HepG2 (cell line): ENCODE measurements around the gene C1QL4. TPM values are rescaled to one million over a fixed set of nuclear protein-coding genes. Genes with fewer than 3 reads are reported as not detected.

Experiments used
- ATAC-seq: fragments of 200-7000 bp; cut with Tn5 transposase; 3 replicates; pipeline ENCODE4 v1.9.1; 2020; ENCODE audit warnings: mild to moderate bottlenecking, moderate library complexity
- BruUV-seq: library from RNA; stranded (reverse); fragments of 400-500 nt; replicated peaks from 2 replicates; lab custom pipeline; 2021; lab: Mats Ljungman, UMichigan
- CTCF ChIA-PET: fragments of 300-600 bp; formaldehyde crosslinking; extraction: SDS; loops from one replicate; lab custom pipeline; 2021; ENCODE audit warnings: low total read pairs, inconsistent platforms, low intra/inter-chr PET ratio; lab: Yijun Ruan, JAX
- POLR2A ChIA-PET: fragments of 350-600 bp; sonication (Branson Sonifier 250); formaldehyde crosslinking; loops from one replicate; lab custom pipeline; 2020; ENCODE audit warnings: antibody characterized with exemption, inconsistent platforms; lab: Yijun Ruan, JAX
- DNase-seq: peaks from one replicate; pipeline ENCODE4 v3.0.0-alpha.2; 2015; ENCODE audit warnings: low spot score
- FAIRE-seq: peaks from 3 replicates; lab custom pipeline; 2011; peaks lifted over from hg19 to GRCh38; lab: Jason Lieb, UNC
- H2AFZ ChIP-seq: one replicate; pipeline ENCODE4 v1.6.1; 2011; ENCODE audit warnings: low read length, inconsistent platforms
- H3K27ac ChIP-seq: fragments of 300-600 bp; 3 replicates; pipeline ENCODE4 v1.8.0; 2011; ENCODE audit warnings: mixed run types, mild to moderate bottlenecking, mixed read lengths, low read length, inconsistent platforms; ENCODE audit not compliant: insufficient read depth; ENCODE audit errors: extremely low read length
- H3K27me3 ChIP-seq, 2 experiments: fragments of 200-600 bp in 1 of 2; 2 replicates in 1 of 2; 3 replicates in 1 of 2; pipeline versions ENCODE4 v1.6.0 to v1.8.0; 2011; ENCODE audit warnings: low read length in 2 of 2, mild to moderate bottlenecking in 2 of 2, moderate library complexity in 2 of 2, inconsistent platforms in 1 of 2; ENCODE audit not compliant: insufficient read depth in 2 of 2, control insufficient read depth in 1 of 2
- H3K36me3 ChIP-seq, 2 experiments: fragments of 200-600 bp in 1 of 2; replicated peaks in 1 of 2; 2 replicates in 1 of 2; 3 replicates in 1 of 2; pipeline versions ENCODE4 v1.5.1 to v1.8.0; 2011; ENCODE audit warnings: low read length in 2 of 2, inconsistent platforms in 1 of 2; ENCODE audit not compliant: insufficient read depth in 2 of 2, control insufficient read depth in 1 of 2
- H3K4me1 ChIP-seq: 2 replicates; pipeline ENCODE4 v1.5.1; 2012; ENCODE audit warnings: low read length, inconsistent platforms; ENCODE audit not compliant: insufficient read depth
- H3K4me2 ChIP-seq: 2 replicates; pipeline ENCODE4 v1.6.0; 2011; ENCODE audit warnings: low read depth, low read length, inconsistent platforms
- H3K4me3 ChIP-seq, 3 experiments: fragments of 200-600 bp in 1 of 3; sonication (generic), shearing (Covaris generic) in 1 of 3; replicated peaks in 1 of 3; 2 replicates each; pipeline ENCODE4 v1.5.1; 2011 to 2016; ENCODE audit warnings: low read length in 3 of 3, inconsistent platforms in 2 of 3, low read depth in 2 of 3, mild to moderate bottlenecking in 2 of 3, control low read depth in 1 of 3, mixed read lengths in 1 of 3; ENCODE audit not compliant: insufficient read depth in 1 of 3
- H3K79me2 ChIP-seq: one replicate; pipeline ENCODE4 v1.6.1; 2011; ENCODE audit warnings: low read length, inconsistent platforms; ENCODE audit not compliant: insufficient read depth
- H3K9ac ChIP-seq: 2 replicates; pipeline ENCODE4 v1.6.0; 2011; ENCODE audit warnings: mild to moderate bottlenecking, low read depth, low read length, inconsistent platforms; ENCODE audit not compliant: insufficient read depth
- H3K9me3 ChIP-seq: 2 replicates; pipeline ENCODE4 v1.5.1; 2012; ENCODE audit warnings: mild to moderate bottlenecking, low read length
- H4K20me1 ChIP-seq: 2 replicates; pipeline ENCODE4 v1.6.0; 2011; ENCODE audit warnings: inconsistent platforms, mild to moderate bottlenecking, low read length, moderate library complexity; ENCODE audit not compliant: insufficient read depth
- ARNTL ChIP-seq: sonication (generic); formaldehyde crosslinking; IDR thresholded peaks from 2 replicates; pipeline ENCODE4 v1.4.0; 2020; ENCODE audit warnings: mild to moderate bottlenecking, missing genetic modification reagents
- CEBPG ChIP-seq: IDR thresholded peaks from 2 replicates; pipeline ENCODE4 v1.6.1; 2016
- HMG20B ChIP-seq: conservative IDR thresholded peaks from 2 replicates; pipeline ENCODE4 v1.6.1; 2016; ENCODE audit warnings: missing genetic modification reagents, missing compliant biosample characterization
- KLF15 ChIP-seq: sonication (generic); formaldehyde crosslinking; IDR thresholded peaks from 2 replicates; pipeline ENCODE4 v1.8.1; 2023; ENCODE audit warnings: borderline replicate concordance, mild to moderate bottlenecking, inconsistent platforms, missing genetic modification reagents, mixed read lengths
- KLF16 ChIP-seq, 2 experiments: sonication (generic) in 1 of 2; formaldehyde crosslinking in 1 of 2; IDR thresholded peaks; 2 replicates each; pipeline versions ENCODE4 v1.6.1 to v1.8.0; 2016 to 2023; ENCODE audit warnings: missing genetic modification reagents in 2 of 2, missing compliant biosample characterization in 1 of 2
- MED8 ChIP-seq: sonication (generic); formaldehyde crosslinking; IDR thresholded peaks from 2 replicates; pipeline ENCODE4 v1.8.1; 2023; ENCODE audit warnings: mild to moderate bottlenecking, missing genetic modification reagents; ENCODE audit not compliant: insufficient replicate concordance
- POGZ ChIP-seq: sonication (generic); formaldehyde crosslinking; IDR thresholded peaks from 2 replicates; pipeline ENCODE4 v1.4.0; 2020; ENCODE audit warnings: mild to moderate bottlenecking, missing genetic modification reagents
- TCF12 ChIP-seq, 2 experiments: fragments of 450-650 bp in 1 of 2; sonication (generic) in 1 of 2; formaldehyde crosslinking in 1 of 2; IDR thresholded peaks; 2 replicates each; pipeline versions ENCODE4 v1.6.1 to v1.8.0; 2017 to 2022; ENCODE audit warnings: antibody characterized with exemption in 1 of 2, mild to moderate bottlenecking in 1 of 2, missing genetic modification reagents in 1 of 2, moderate library complexity in 1 of 2
- TOPORS ChIP-seq: sonication (generic); formaldehyde crosslinking; IDR thresholded peaks from 2 replicates; pipeline ENCODE4 v1.8.0; 2023; ENCODE audit warnings: mild to moderate bottlenecking, missing genetic modification reagents
- ZNF317 ChIP-seq: sonication (generic); formaldehyde crosslinking; IDR thresholded peaks from 2 replicates; pipeline ENCODE4 v1.5.0; 2020; ENCODE audit warnings: mild to moderate bottlenecking, missing genetic modification reagents
- ZNF460 ChIP-seq: sonication (generic); formaldehyde crosslinking; IDR thresholded peaks from 2 replicates; pipeline ENCODE4 v1.5.1; 2020; ENCODE audit warnings: missing genetic modification reagents, mild to moderate bottlenecking, borderline replicate concordance
- ZNF614 ChIP-seq: IDR thresholded peaks from 2 replicates; pipeline ENCODE4 v1.6.1; 2018; ENCODE audit warnings: missing biosample characterization, missing genetic modification reagents, inconsistent platforms, borderline replicate concordance
- ZNF616 ChIP-seq: sonication (generic); formaldehyde crosslinking; IDR thresholded peaks from 2 replicates; pipeline ENCODE4 v1.5.0; 2020; ENCODE audit warnings: low read depth, mild to moderate bottlenecking, missing genetic modification reagents
- ZNF841 ChIP-seq: sonication (generic); formaldehyde crosslinking; IDR thresholded peaks from 2 replicates; pipeline ENCODE4 v1.8.1; 2023; ENCODE audit warnings: missing genetic modification reagents, borderline replicate concordance
- ZSCAN29 ChIP-seq: sonication (generic); formaldehyde crosslinking; conservative IDR thresholded peaks from 2 replicates; pipeline ENCODE4 v1.4.0; 2020; ENCODE audit warnings: mild to moderate bottlenecking, missing genetic modification reagents
- WGBS: methylation state at CpG from one replicate; pipeline ENCODE4 v1.1.6; 2017; ENCODE audit warnings: low lambda C conversion rate; 5-methylcytosine and 5-hydroxymethylcytosine counted together
- in situ Hi-C: cut with HindIII; loops from 2 replicates; pipeline ENCODE4 v1.10.0; 2017; ENCODE audit warnings: low pct_unique_long_range_greater_than_20kb; ENCODE audit not compliant: extremely low pct_ligation_motif_present
- intact Hi-C: fragments of 100-400 bp; cut with micrococcal nuclease; formaldehyde crosslinking; loops from one replicate; pipeline ENCODE4 v1.10.0; 2022; ENCODE audit not compliant: unreplicated experiment
- polyA plus RNA-seq, 8 experiments: library from polyadenylated mRNA; depleted of rRNA in 3 of 8; stranded (reverse) in 7 of 8; unstranded in 1 of 8; fragments of >200 nt; fragmentation: Illumina TruSeq in 4 of 8; extraction: Trizol in 4 of 8; gene quantifications; 2 replicates each; pipeline versions ENCODE4 v1.2.1 to v1.2.3, GENCODE V29; 2011 to 2016; ENCODE audit warnings: low read depth in 4 of 8, missing spikeins in 1 of 8, mixed read lengths in 1 of 8; ENCODE audit not compliant: insufficient read depth in 1 of 8
- total RNA-seq, 5 experiments: library from RNA; depleted of rRNA; stranded (reverse); fragments of >200 nt; fragmentation: Illumina TruSeq; extraction: Trizol; gene quantifications; 2 replicates each; pipeline ENCODE4 v1.2.3, GENCODE V29; 2016; ENCODE audit warnings: low read depth in 1 of 5
- TF ChIP-seq, protein P1 (sequence below): IDR thresholded peaks from 2 replicates; pipeline ENCODE4 v1.6.1; 2016; ENCODE audit warnings: low read depth, borderline replicate concordance
- TF ChIP-seq, protein P2 (sequence below): sonication (generic); formaldehyde crosslinking; IDR thresholded peaks from 2 replicates; pipeline ENCODE4 v1.9.0; 2022; ENCODE audit warnings: missing genetic modification reagents, mild to moderate bottlenecking, borderline replicate concordance
- TF ChIP-seq, protein P3 (sequence below): sonication (generic); formaldehyde crosslinking; IDR thresholded peaks from 2 replicates; pipeline ENCODE4 v1.4.0; 2020; ENCODE audit warnings: missing genetic modification reagents, borderline replicate concordance
- TF ChIP-seq, protein P4 (sequence below), 2 experiments: fragments of 450-650 bp in 1 of 2; sonication (generic) in 1 of 2; formaldehyde crosslinking; IDR thresholded peaks; 2 replicates each; pipeline versions ENCODE4 v1.5.0 to v1.8.0; 2020 to 2022; ENCODE audit warnings: mild to moderate bottlenecking in 1 of 2, missing genetic modification reagents in 1 of 2

C1QL4 gene
- total and polyA plus RNA-seq, 2 of the 13 experiments (the other 11 are each of a cell fraction or from before 2014, with no cell fraction given): 0.03 TPM; not detected in 1

DNA sequence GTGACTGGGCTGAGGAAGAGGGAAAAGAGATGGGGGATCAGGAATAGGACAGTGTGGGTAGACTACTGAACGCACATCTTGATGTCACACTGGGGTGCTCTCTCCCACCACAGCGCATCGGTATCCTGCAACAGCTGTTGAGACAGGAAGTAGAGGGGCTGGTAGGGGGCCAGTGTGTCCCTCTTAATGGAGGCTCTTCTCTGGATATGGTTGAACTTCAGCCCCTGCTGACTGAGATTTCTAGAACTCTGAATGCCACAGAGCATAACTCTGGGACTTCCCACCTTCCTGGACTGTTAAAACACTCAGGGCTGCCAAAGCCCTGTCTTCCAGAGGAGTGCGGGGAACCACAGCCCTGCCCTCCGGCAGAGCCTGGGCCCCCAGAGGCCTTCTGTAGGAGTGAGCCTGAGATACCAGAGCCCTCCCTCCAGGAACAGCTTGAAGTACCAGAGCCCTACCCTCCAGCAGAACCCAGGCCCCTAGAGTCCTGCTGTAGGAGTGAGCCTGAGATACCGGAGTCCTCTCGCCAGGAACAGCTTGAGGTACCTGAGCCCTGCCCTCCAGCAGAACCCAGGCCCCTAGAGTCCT, 6.9 kb downstream of the C1QL4 start:
- H3K4me3 ChIP-seq: no peak overlapping the region
- no peak overlapping the region for H3K4me2 ChIP-seq
- H3K79me2 ChIP-seq: no peaks in the 10 kb centered on the region
- peaks cover 16 to 43% of the 10 kb centered on the region in 2 experiments for H3K36me3 ChIP-seq
- no peak for DNase-seq
- WGBS: 100% methylated on average over 3 of the region's 7 CpGs
- CTCF ChIA-PET: no interaction called here
- H3K9ac ChIP-seq: no peak overlapping the region
- H3K27me3 ChIP-seq: peaks cover 0 to under 1% of the 10 kb centered on the region in 2 experiments; a peak in 2 of 5 replicates
- intact Hi-C loops: no loop called here
- no peak overlapping the region for H2AFZ ChIP-seq
- FAIRE-seq: no peak
- H3K4me1 ChIP-seq: peaks cover 18% of the 10 kb centered on the region
- BruUV-seq: no TSS peak
- ATAC-seq: no peak
- POLR2A ChIA-PET: no interaction called here
- no peaks in the 10 kb centered on the region for H3K9me3 ChIP-seq
- no peaks in the 10 kb centered on the region for H4K20me1 ChIP-seq
- in situ Hi-C loops: no loop called here
- H3K27ac ChIP-seq: no peak overlapping the region
- TF ChIP-seq ZNF460 (CRISPR knock-in tag) (no peak), MED8 (CRISPR knock-in tag) (no peak), ZNF841 (no peak), ZNF616 (CRISPR knock-in tag) (no peak), POGZ (no peak), TCF12 (IDR thresholded peaks at IDR 0.05) (no peak), TCF12 (CRISPR knock-in tag; IDR thresholded peaks at IDR 0.05) (no peak), HMG20B (CRISPR knock-in tag) (no peak), TOPORS (CRISPR knock-in tag) (no peak), ZNF614 (no peak), ZNF317 (CRISPR knock-in tag) (no peak), ZSCAN29 (CRISPR knock-in tag) (no peak), KLF15 (CRISPR knock-in tag) (no peak), KLF16 (CRISPR knock-in tag; IDR thresholded peaks at IDR 0.05) (no peak), ARNTL (no peak), CEBPG (no peak)
- TF ChIP-seq, protein P1, sequence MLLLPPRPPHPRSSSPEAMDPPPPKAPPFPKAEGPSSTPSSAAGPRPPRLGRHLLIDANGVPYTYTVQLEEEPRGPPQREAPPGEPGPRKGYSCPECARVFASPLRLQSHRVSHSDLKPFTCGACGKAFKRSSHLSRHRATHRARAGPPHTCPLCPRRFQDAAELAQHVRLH (CRISPR knock-in tag): no peak
- TF ChIP-seq, protein P2, sequence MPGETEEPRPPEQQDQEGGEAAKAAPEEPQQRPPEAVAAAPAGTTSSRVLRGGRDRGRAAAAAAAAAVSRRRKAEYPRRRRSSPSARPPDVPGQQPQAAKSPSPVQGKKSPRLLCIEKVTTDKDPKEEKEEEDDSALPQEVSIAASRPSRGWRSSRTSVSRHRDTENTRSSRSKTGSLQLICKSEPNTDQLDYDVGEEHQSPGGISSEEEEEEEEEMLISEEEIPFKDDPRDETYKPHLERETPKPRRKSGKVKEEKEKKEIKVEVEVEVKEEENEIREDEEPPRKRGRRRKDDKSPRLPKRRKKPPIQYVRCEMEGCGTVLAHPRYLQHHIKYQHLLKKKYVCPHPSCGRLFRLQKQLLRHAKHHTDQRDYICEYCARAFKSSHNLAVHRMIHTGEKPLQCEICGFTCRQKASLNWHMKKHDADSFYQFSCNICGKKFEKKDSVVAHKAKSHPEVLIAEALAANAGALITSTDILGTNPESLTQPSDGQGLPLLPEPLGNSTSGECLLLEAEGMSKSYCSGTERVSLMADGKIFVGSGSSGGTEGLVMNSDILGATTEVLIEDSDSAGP (CRISPR knock-in tag): no peak
- TF ChIP-seq, protein P3, sequence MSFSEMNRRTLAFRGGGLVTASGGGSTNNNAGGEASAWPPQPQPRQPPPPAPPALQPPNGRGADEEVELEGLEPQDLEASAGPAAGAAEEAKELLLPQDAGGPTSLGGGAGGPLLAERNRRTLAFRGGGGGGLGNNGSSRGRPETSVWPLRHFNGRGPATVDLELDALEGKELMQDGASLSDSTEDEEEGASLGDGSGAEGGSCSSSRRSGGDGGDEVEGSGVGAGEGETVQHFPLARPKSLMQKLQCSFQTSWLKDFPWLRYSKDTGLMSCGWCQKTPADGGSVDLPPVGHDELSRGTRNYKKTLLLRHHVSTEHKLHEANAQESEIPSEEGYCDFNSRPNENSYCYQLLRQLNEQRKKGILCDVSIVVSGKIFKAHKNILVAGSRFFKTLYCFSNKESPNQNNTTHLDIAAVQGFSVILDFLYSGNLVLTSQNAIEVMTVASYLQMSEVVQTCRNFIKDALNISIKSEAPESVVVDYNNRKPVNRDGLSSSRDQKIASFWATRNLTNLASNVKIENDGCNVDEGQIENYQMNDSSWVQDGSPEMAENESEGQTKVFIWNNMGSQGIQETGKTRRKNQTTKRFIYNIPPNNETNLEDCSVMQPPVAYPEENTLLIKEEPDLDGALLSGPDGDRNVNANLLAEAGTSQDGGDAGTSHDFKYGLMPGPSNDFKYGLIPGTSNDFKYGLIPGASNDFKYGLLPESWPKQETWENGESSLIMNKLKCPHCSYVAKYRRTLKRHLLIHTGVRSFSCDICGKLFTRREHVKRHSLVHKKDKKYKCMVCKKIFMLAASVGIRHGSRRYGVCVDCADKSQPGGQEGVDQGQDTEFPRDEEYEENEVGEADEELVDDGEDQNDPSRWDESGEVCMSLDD: no peak
- TF ChIP-seq, protein P4, sequence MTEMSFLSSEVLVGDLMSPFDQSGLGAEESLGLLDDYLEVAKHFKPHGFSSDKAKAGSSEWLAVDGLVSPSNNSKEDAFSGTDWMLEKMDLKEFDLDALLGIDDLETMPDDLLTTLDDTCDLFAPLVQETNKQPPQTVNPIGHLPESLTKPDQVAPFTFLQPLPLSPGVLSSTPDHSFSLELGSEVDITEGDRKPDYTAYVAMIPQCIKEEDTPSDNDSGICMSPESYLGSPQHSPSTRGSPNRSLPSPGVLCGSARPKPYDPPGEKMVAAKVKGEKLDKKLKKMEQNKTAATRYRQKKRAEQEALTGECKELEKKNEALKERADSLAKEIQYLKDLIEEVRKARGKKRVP (CRISPR knock-in tag; IDR thresholded peaks at IDR 0.05): no peak
